A549 treated with RU486 at 1 μM for 4 hours (cell line): ENCODE results near the gene IL23A. TPM values are rescaled to one million over a fixed set of nuclear protein-coding genes. Genes with fewer than 3 reads are reported as not detected.

Experiments
- total RNA-seq: library from RNA; stranded (reverse); fragments of 200-300 nt; extraction: Qiagen RNA extraction; gene quantifications from 5 replicates; pipeline ENCODE4 v1.2.3, GENCODE V29; 2022; ENCODE audit warnings: low read depth

Gene IL23A
- 0.42 to 0.74 TPM (median 0.59 TPM) in 5 replicates for total RNA-seq

GRCh38 chr12:56338308-56339157 is at the start of gene IL23A:
Gene IL23A (plus strand): TSS chr12:56338884. CDS start chr12:56339045, 161 bp downstream.

GRCh38 chr12:56299853-56300643 is 38.6 kb upstream of the IL23A start, which contains the start of gene CS:
Gene CS (minus strand): TSS chr12:56300330. CDS start chr12:56300201, 129 bp downstream.

GRCh38 chr12:56315622-56316473 is 22.8 kb upstream of the IL23A start, which contains the start of gene CNPY2:
Gene CNPY2 (minus strand): TSS chr12:56315988. CDS start chr12:56315217, 771 bp downstream.

GRCh38 chr12:56333679-56334489 is 4.8 kb upstream of the IL23A start, which contains the start of gene PAN2:
Gene PAN2 (minus strand): TSS chr12:56334000. CDS start chr12:56333094, 906 bp downstream.

GRCh38 chr12:56359851-56360767 is 21.4 kb downstream of the IL23A start, which contains the start of gene STAT2:
Gene STAT2 (minus strand): TSS chr12:56360107. CDS start chr12:56356571, 3,536 bp downstream.

GRCh38 chr12:56362130-56363059 is 23.7 kb downstream of the IL23A start, which contains the start of gene APOF:
Gene APOF (minus strand): TSS chr12:56362857. CDS start chr12:56362745, 112 bp downstream.

Other genes starting within 250 kb of the IL23A start
- gene PA2G4, start 234.3 kb upstream of the IL23A start, total RNA-seq: 293 to 379 TPM (median 323 TPM) in 5 replicates
- gene RPL41, start 222.3 kb upstream of the IL23A start, total RNA-seq: 5,266 to 6,618 TPM (median 5,546 TPM) in 5 replicates
- gene ZC3H10, start 220.6 kb upstream of the IL23A start, total RNA-seq: 2.4 to 3.7 TPM (median 2.8 TPM) in 5 replicates
- 59.0 to 74.9 TPM (median 65.7 TPM) in 5 replicates for gene ESYT1, start 210.6 kb upstream of the IL23A start, total RNA-seq
- gene MYL6B, start 186.3 kb upstream of the IL23A start, total RNA-seq: 71.8 to 84.7 TPM (median 75.8 TPM) in 5 replicates
- 2,092 to 2,946 TPM (median 2,208 TPM) in 5 replicates for gene MYL6, start 180.5 kb upstream of the IL23A start, total RNA-seq
- gene SMARCC2, start 149.4 kb upstream of the IL23A start, total RNA-seq: 30.7 to 37.5 TPM (median 36.2 TPM) in 5 replicates
- gene RNF41, start 117.0 kb upstream of the IL23A start, total RNA-seq: 20.2 to 25.5 TPM (median 24.6 TPM) in 5 replicates
- gene NABP2, start 114.5 kb upstream of the IL23A start, total RNA-seq: 58.0 to 66.9 TPM (median 62.4 TPM) in 5 replicates
- not detected in 5 replicates for gene SLC39A5, start 108.8 kb upstream of the IL23A start, total RNA-seq
- 36.4 to 49.1 TPM (median 44.3 TPM) in 5 replicates for gene ANKRD52, start 80.5 kb upstream of the IL23A start, total RNA-seq
- 16.4 to 20.6 TPM (median 19.3 TPM) in 5 replicates for gene COQ10A, start 71.9 kb upstream of the IL23A start, total RNA-seq
- gene CS, start 38.6 kb upstream of the IL23A start, total RNA-seq: 152 to 175 TPM (median 157 TPM) in 5 replicates
- gene CNPY2, start 22.9 kb upstream of the IL23A start, total RNA-seq: 117 to 168 TPM (median 137 TPM) in 5 replicates
- 11.9 to 16.2 TPM (median 14.3 TPM) in 5 replicates for gene PAN2, start 4.9 kb upstream of the IL23A start, total RNA-seq
- 10.6 to 11.7 TPM (median 11.3 TPM) in 5 replicates for gene STAT2, start 21.2 kb downstream of the IL23A start, total RNA-seq
- not detected in 5 replicates for gene APOF, start 24.0 kb downstream of the IL23A start, total RNA-seq
- 33.4 to 39.1 TPM (median 36.7 TPM) in 5 replicates for gene TIMELESS, start 110.5 kb downstream of the IL23A start, total RNA-seq
- not detected in 5 replicates for gene MIP, start 115.8 kb downstream of the IL23A start, total RNA-seq
- gene SPRYD4, start 129.7 kb downstream of the IL23A start, total RNA-seq: 1.6 to 2.1 TPM (median 1.9 TPM) in 5 replicates
- gene GLS2, start 149.3 kb downstream of the IL23A start, total RNA-seq: 0.09 to 0.76 TPM (median 0.16 TPM) in 5 replicates
- gene RBMS2, start 182.9 kb downstream of the IL23A start, total RNA-seq: 10.4 to 14.5 TPM (median 13.6 TPM) in 5 replicates